Coronary artery (tissue), 2 donors: ENCODE measurements around the gene AMFR.
A peak's percentile ranks its signal among the peaks of the same experiment; 100 is the strongest.

Experiments used
- DNase-seq: peaks from one replicate; pipeline ENCODE4 v3.0.0-alpha.2; 2017; ENCODE audit warnings: low spot score
- H3K27ac ChIP-seq, 2 donors: fragments of 200-600 bp; sonication (generic); one replicate each; pipeline ENCODE4 v1.5.1; 2016 to 2019
- H3K4me3 ChIP-seq: fragments of 200-600 bp; sonication (generic); 2 replicates; pipeline ENCODE4 v1.5.1; 2016; ENCODE audit warnings: mild to moderate bottlenecking, moderate library complexity
- CTCF ChIP-seq: fragments of 200-600 bp; sonication (generic); IDR thresholded peaks from one replicate; pipeline ENCODE4 v1.5.1; 2019; ENCODE audit warnings: antibody characterized with exemption

The AMFR gene

GRCh38 chr16:56362057-56362655 lies 63.2 kb downstream of the AMFR start:
- H3K27ac ChIP-seq: no peak overlapping the region
- DNase-seq: no peak
- H3K4me3 ChIP-seq: no peak overlapping the region
- TF ChIP-seq CTCF: no peak

- DNase-seq: no peak
- Histone ChIP-seq H3K27ac (no peak overlapping the region), H3K4me3 (no peak overlapping the region)
- TF ChIP-seq CTCF: no peak
These were observed 65.0 kb downstream of the AMFR start for GRCh38 chr16:56360117-56361008.

GRCh38 chr16:56357765-56358322 lies 67.5 kb downstream of the AMFR start:
- TF ChIP-seq CTCF: no peak
- Histone ChIP-seq H3K4me3 (no peak overlapping the region), H3K27ac (peak overlapping the region; percentile 71 to 78)
- no peak for DNase-seq

- Histone ChIP-seq H3K27ac (peak overlapping the region; percentile 71 to 78), H3K4me3 (peak overlapping the region; percentile 62)
- peak; percentile 73 for DNase-seq
These were observed 68.0 kb downstream of the AMFR start for GRCh38 chr16:56357241-56357764.

GRCh38 chr16:56356276-56357240 lies 68.8 kb downstream of the AMFR start:
- peak; percentile 78 for TF ChIP-seq CTCF
- Histone ChIP-seq H3K27ac (peak overlapping the region; percentile 18 to 71), H3K4me3 (peak overlapping the region; percentile 62)
- peak; percentile 86 for DNase-seq

More at GRCh38 chr16:56357241-56357764, 68.0 kb downstream of the AMFR start:
- no peak for TF ChIP-seq CTCF

- DNase-seq: no peak
- Histone ChIP-seq H3K4me3 (peak overlapping the region; percentile 62), H3K27ac (no peak overlapping the region)
These were observed 69.5 kb downstream of the AMFR start for GRCh38 chr16:56355786-56356275.

More at GRCh38 chr16:56355786-56356275, 69.5 kb downstream of the AMFR start:
- TF ChIP-seq CTCF: no peak
